ENCODE results near the gene MRNIP.

The MRNIP gene, protein sequence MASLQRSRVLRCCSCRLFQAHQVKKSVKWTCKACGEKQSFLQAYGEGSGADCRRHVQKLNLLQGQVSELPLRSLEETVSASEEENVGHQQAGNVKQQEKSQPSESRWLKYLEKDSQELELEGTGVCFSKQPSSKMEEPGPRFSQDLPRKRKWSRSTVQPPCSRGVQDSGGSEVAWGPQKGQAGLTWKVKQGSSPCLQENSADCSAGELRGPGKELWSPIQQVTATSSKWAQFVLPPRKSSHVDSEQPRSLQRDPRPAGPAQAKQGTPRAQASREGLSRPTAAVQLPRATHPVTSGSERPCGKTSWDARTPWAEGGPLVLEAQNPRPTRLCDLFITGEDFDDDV

DNA sequence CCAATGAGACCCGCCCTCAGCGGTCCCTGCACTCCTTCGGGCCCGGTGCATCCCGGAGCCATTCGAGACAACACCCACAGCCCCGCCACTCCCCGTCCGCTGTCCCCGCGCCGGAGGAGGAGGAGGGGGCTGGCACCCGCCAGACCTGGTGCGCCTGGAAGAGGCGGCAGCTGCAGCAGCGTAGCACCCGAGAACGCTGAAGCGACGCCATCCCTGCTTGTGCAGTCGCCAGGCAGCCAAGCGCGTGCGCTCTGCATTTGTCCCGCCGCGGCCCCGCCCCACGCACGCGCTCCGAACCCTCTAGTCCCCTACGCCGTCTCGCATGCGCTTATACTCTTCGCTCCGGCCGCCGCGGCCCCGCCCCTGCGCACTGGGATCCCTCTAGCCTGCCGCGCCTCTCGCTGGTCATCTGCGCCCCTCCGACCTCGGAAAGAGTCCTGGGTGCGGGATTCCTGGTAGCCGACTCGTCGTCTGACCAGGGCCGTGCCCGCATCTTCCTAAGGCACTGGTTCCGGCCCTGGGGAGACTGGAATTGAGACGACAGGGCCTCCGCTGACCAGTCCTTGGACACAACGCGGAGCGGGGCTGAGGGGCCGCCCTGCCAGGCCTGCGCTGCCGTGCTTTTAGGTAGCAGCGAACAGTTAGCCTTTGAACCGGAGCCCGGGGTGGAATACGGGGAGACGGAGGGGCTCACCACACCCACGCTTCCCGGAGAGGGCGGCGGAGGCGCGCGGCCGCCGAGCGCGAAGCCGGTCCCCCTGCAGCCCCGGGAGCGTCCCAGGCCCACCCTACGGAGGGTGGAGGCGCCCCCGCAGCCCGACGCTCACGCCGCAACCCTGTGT, at the start of gene MRNIP:
MRNIP (minus strand) TSS at position 232 of the 842 bp plus-strand sequence; CDS start at position 211, 21 bp downstream.
- peak; percentile 80 for DNase-seq (ENCODE audit: low read depth)
- H3K4me3 ChIP-seq (ENCODE audit: low read depth, low read length): peak within 1 kb of the TSS; percentile 65

DNA sequence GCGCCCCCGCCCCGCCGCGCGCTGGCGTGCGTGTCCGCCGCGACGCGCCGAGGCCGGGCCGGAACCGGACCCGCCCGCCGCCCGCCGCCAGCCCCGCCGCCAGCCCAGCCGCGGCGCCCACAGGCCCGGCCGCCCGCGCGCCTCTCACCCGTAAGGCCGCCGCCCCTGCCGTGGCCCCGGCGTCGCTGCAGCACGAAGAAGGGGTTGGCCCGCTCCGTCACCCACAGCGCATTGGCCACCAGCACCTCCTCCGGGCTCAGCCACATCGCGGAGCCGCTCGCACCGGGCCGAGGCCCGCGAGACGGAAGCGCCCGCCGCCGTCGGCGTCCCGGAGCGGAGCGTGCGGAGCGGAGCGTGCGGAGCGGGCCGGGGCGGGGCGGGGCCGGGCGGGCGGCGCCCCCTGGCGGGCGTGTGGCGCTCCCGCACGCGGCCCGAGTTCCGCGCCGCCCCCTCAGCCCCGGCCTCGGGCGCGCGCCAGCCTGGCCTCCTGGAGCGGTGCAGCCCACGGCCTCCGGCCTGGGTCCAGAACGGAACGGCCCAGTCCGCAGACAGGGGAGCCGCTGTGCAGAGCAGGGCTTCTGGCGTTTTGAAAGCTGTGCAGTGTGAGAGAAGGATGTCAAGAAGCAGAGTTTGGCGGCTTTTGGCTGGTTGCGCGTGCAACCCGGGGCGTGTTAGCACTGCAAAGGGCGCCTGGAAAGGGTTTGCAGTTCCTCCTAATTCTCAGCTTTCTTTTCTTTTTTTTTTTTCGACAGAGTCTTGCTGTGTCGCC, 49.1 kb upstream of the MRNIP start, which contains the start of gene TBC1D9B:
TBC1D9B (minus strand) TSS at position 342 of the 769 bp plus-strand sequence; CDS start at position 266, 76 bp downstream.
- H3K4me3 ChIP-seq (ENCODE audit: low read depth, low read length): peak within 1 kb of the TSS; percentile 79
- DNase-seq (ENCODE audit: low read depth): peak; percentile 6

DNA sequence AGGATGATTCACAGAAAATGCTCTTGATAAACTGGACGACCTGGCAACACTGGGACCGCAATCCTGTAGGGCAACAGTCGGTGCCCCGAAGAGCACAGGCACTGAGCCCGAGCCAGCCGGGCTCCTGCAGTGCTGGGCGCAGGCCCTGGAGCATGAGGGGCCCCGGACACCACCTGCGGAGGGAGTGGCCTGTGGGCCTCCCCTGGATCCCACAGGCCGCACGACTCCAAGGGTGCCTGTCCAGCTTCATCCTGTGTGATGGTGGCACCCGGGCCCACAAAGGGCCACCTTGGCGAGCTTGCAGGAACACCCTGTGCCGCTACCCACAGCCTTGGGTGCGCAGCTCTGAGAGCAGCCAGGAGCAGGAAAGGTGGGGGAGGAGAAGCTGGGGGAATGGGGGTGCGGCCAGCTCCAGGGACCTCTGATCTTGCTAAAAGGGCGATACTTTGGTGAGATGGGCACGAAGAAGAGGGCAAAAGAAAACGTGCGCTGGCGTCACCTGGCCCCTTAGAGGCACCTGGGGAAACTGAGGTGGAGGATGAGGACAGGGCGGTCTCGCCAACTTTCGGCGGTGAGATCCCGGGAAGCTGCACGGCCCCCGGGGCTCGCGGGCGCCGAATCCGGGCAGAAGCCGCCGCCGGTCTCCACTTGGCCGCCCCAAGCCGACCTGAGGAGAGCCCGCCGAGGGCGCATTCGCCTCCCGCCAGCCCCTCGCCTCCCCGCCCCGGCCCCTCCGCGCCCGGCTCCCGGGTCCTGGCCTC, 48.4 kb upstream of the MRNIP start:
- peak overlapping the region; percentile 79 for H3K4me3 ChIP-seq (ENCODE audit: low read depth, low read length)
- DNase-seq (ENCODE audit: low read depth): no peak

GRCh38 chr5:179906294-179906794, 47.7 kb upstream of the MRNIP start:
- peak overlapping the region; percentile 79 for H3K4me3 ChIP-seq (ENCODE audit: low read depth, low read length)
- DNase-seq (ENCODE audit: low read depth): no peak

GRCh38 chr5:179905161-179905560, 46.5 kb upstream of the MRNIP start:
- no peak for DNase-seq (ENCODE audit: low read depth)

GRCh38 chr5:179904463-179905160, 46.0 kb upstream of the MRNIP start:
- DNase-seq (ENCODE audit: low read depth): no peak
- H3K4me3 ChIP-seq (ENCODE audit: low read depth, low read length): no peak overlapping the region

More at GRCh38 chr5:179905161-179905560, 46.5 kb upstream of the MRNIP start:
- no peak overlapping the region for H3K4me3 ChIP-seq (ENCODE audit: low read depth, low read length)

DNA sequence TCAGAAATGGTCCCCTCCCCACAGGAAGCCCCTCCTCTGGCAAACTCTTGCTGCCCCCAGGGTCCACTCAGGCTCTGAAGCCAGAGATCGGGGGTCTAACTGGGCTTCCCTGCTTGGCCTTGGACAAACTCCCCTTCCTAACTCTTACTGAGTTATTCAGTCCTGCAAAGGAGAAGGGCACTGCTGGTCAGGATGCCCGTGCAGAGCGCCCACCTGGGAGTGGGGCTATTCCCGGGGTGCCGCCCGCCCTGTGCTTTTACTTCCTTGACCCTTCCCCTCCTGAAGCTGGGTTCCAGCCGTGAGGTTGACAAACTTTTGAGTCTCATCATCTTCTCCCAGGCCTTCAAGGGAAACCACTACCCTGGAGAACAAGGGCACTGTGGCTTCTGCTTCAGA, 44.1 kb upstream of the MRNIP start:
- DNase-seq (ENCODE audit: low read depth): no peak
- no peak overlapping the region for H3K4me3 ChIP-seq (ENCODE audit: low read depth, low read length)

GRCh38 chr5:179901915-179902762, 43.5 kb upstream of the MRNIP start:
- no peak for DNase-seq (ENCODE audit: low read depth)
- H3K4me3 ChIP-seq (ENCODE audit: low read depth, low read length): no peak overlapping the region

DNA sequence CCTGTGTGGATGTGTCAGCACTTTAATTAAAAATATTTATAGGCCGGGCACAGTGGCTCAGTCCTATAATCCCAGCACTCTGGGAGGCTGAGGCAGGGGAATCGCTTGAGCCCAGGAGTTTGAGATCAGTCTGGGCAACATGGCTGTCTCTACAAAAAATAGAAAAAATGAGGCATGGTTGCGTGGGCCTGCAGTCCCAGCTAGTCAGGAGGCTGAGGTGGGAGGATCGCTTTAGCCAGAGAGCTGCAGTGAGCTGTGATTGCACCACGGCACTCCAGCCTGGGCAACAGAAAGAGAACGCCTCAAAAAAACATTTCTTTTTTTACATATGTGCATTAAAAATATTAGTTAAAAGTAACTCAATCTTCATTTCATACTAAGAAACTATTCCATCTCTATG, 42.8 kb upstream of the MRNIP start:
- H3K4me3 ChIP-seq (ENCODE audit: low read depth, low read length): no peak overlapping the region

GRCh38 chr5:179900711-179901110, 42.1 kb upstream of the MRNIP start:
- DNase-seq (ENCODE audit: low read depth): no peak
- H3K4me3 ChIP-seq (ENCODE audit: low read depth, low read length): no peak overlapping the region

More for the DNA sequence above, 42.8 kb upstream of the MRNIP start:
- DNase-seq (ENCODE audit: low read depth): no peak

- DNase-seq (ENCODE audit: low read depth): no peak
- H3K4me3 ChIP-seq (ENCODE audit: low read depth, low read length): no peak overlapping the region
Observed at GRCh38 chr5:179900206-179900605, 41.6 kb upstream of the MRNIP start.

DNA sequence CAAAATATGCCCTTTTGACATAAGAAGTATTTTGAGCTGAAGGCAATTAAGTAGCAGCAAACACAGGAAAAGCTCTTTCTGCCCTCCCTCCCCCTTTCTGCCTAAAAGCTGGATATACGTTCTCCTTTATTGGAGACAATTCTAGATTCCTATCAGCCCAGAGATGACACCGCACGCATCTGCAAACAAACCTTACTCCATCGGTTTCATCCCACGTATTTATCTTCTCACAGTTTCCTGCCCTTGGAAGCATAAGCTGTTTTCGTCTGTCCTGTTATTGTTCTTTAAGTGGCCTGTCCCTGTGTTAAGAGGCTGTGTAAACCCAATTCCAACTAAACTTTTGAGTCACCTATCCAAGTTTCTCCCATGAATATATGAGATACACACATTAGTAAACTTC, 37.2 kb upstream of the MRNIP start:
- H3K4me3 ChIP-seq (ENCODE audit: low read depth, low read length): no peak overlapping the region
- no peak for DNase-seq (ENCODE audit: low read depth)

DNA sequence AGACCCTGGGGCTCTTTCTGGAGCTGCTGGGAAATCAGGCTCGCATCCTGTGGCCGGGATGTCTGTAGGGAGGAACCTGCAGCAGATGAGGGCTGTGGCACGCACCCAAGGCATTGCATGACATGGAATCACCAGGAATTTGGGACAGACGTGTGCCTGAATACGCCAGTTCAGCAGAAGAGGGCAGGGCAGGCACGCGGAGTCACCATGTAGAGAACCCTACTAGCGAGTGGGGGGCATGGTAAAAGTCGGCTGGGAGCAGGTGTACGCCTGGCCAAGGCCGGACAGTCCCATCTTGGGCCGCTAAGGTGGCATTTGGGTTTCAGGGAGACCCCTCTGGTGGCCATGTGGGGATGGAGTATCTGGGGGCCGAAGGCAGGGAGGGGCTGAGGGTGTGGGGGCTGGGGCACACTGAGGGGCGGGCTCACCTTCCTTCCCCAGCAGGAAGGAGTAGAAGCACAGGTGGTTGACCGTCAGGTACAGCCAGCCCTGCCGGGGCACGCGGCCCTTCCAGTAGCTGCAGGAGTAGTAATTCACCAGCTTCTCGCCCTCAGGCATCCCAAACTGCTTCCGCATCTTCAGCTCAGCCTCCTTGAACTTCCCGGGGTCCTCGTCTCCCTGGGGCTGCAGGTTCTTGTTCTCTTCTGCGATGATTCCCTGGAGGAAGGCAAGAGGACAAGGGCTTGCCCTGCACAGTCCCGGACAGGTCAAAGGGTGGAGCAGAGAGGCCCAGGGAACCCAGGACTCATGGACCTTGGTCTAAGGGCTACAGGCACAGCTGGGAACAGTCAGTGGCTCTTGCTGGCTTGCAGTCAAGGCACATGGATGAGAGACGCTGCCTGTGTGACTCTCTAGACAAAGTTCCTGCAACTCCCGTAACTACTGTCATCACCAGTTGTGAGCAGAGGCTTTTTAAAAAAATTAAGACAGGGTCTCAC, 35.6 kb upstream of the MRNIP start:
- no peak for DNase-seq (ENCODE audit: low read depth)
- H3K4me3 ChIP-seq (ENCODE audit: low read depth, low read length): no peak overlapping the region

GRCh38 chr5:179893076-179893957, 34.7 kb upstream of the MRNIP start:
- DNase-seq (ENCODE audit: low read depth): no peak
- no peak overlapping the region for H3K4me3 ChIP-seq (ENCODE audit: low read depth, low read length)

- H3K4me3 ChIP-seq (ENCODE audit: low read depth, low read length): no peak overlapping the region
- DNase-seq (ENCODE audit: low read depth): no peak
Observed at GRCh38 chr5:179892255-179892654, 33.6 kb upstream of the MRNIP start.
